ENCODE results near the gene STAP1.
"Not testable (repeated sequence)": the region's sequence is repeated elsewhere in the genome, so short reads cannot be mapped to it uniquely, and the experiment has no call there.

Gene STAP1

GRCh38 chr4:67558493-67558892 lies at the start of gene STAP1:
STAP1 (plus strand) TSS chr4:67558727; CDS start chr4:67558810, 83 bp downstream.
- no peak for DNase-seq

- DNase-seq, result no peak
These were observed 46.0 kb upstream of the STAP1 start for GRCh38 chr4:67512501-67512900.

GRCh38 chr4:67520141-67520540 lies 38.4 kb upstream of the STAP1 start:
- DNase-seq, result no peak

GRCh38 chr4:67521506-67521905 lies 37.0 kb upstream of the STAP1 start:
- DNase-seq, result no peak

- DNase-seq, result no peak
These were observed 36.3 kb upstream of the STAP1 start for GRCh38 chr4:67522230-67522629.

- no peak for DNase-seq
These were observed 35.5 kb upstream of the STAP1 start for GRCh38 chr4:67522851-67523671.

GRCh38 chr4:67524140-67524539 lies 34.4 kb upstream of the STAP1 start:
- not testable (repeated sequence) for DNase-seq

GRCh38 chr4:67531379-67531962 lies 27.1 kb upstream of the STAP1 start:
- DNase-seq, result no peak

- not testable (repeated sequence) for DNase-seq
These were observed 26.1 kb upstream of the STAP1 start for GRCh38 chr4:67532397-67532796.

- DNase-seq, result no peak
These were observed 25.4 kb upstream of the STAP1 start for GRCh38 chr4:67533112-67533511.

- DNase-seq, result no peak
These were observed 23.2 kb upstream of the STAP1 start for GRCh38 chr4:67535280-67535840.

- no peak for DNase-seq
These were observed 18.7 kb upstream of the STAP1 start for GRCh38 chr4:67539830-67540229.

- DNase-seq, result no peak
These were observed 16.5 kb upstream of the STAP1 start for GRCh38 chr4:67542076-67542475.

GRCh38 chr4:67545199-67546003 lies 13.1 kb upstream of the STAP1 start, which contains the start of gene CENPC:
CENPC (minus strand) TSS chr4:67545503; CDS start chr4:67545355, 148 bp downstream.
- peak; percentile 64 to 97 (median 92) for DNase-seq

- no peak for DNase-seq
These were observed 12.5 kb upstream of the STAP1 start for GRCh38 chr4:67546004-67546356.

- DNase-seq, result peak in 1 of 56 donors; percentile 0
These were observed 11.6 kb upstream of the STAP1 start for GRCh38 chr4:67546971-67547370.

- no peak for DNase-seq
These were observed 9.4 kb upstream of the STAP1 start for GRCh38 chr4:67549123-67549522.

GRCh38 chr4:67550451-67550850 lies 8.1 kb upstream of the STAP1 start:
- no peak for DNase-seq

- no peak for DNase-seq
These were observed 7.7 kb upstream of the STAP1 start for GRCh38 chr4:67550857-67551256.

- DNase-seq, result not testable (repeated sequence)
These were observed 6.3 kb upstream of the STAP1 start for GRCh38 chr4:67552146-67552792.

GRCh38 chr4:67554096-67554495 lies 4.4 kb upstream of the STAP1 start:
- no peak for DNase-seq

Measured in amygdala (tissue), 56 donors.